ENCODE results near the gene SH3BP1.
"Not testable (repeated sequence)": the region's sequence is repeated elsewhere in the genome, so short reads cannot be mapped to it uniquely, and the experiment has no call there.

The SH3BP1 gene

DNA sequence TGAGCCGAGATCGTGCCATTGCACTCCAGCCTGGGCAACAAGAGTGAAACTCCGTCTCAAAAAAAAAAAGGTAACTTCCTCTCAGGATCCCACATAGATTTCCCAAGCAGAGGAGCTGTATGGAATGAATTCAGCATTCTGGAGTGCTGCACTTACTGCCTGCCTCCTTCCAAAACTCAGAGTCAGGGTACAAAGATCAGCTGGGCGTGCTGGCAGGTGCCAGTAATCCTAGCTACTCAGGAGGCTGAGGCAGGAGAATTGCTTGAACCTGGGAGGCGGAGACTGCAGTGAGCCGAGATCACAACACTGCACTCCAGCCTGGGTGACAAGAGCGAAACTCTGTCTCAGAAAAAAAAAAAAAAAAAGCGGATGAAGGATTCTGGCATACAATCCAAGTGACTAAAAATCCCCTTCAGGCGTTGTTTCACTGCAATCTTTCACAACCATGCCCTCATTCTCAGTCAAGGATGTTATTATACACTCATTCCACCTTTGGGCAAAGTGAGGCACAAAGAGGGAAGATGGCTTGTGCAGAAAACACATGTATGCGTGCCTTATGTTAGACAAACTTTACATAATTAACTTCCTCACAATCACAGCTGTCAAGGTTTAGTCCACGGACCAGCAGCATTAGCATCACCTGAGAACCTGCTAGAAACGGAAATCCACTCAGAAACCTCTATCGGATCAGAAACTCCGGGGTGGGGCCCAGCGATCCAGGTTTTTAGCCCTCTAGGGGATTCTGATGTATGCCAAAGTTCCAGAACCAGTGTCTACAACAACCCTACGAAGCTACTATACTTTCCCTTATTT is 45.5 kb downstream of the SH3BP1 start:
- no peak for DNase-seq

DNA sequence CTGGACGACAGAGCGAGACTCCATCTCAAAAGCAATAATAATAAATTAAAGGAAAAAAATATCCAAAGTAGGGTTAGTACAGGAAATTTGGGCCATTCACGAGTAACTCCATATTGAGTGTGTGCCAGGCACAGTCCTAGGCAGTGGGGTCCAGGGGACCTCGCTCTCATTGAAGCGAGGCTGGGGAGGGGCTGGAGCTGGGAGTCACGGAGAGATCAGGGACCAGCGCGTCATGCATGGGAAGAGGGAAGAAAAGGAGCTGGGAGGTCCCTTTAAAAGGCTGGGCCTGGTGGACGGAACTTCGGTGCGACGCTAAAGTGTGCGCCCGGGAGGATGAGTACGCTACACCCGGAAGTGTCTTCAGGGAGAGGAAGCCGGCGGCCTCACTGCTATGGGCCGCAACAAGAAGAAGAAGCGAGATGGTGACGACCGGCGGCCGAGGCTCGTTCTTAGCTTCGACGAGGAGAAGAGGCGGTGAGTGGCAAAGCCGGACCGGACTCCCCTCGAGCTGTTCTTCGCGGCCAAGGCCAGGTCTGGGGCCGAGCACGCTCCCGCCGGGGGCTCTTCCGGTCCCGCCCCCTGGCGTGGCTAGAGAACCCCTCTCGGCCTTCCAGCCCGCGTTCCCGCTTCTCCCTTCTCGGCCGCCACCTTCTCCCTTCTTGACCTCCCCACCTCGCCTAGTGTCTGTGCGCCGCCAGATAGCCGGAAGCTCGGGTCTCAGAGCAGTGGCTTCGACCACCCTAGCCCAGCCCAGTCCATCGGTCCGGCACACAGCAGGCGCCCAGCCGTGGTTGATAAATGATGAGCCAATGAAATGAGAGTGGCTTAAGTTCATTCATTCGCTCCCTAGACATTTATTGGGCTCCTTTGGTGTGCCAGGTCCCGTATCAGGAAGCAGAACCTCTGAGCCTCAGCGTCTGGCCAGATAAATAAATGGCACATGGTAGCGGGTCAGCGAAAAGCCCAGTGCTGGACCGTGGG is 46.8 kb downstream of the SH3BP1 start, which contains the start of gene NOL12:
Gene NOL12 (plus strand): TSS at position 342 of the 981 bp plus-strand sequence. CDS start 50 bp downstream, at position 392.
- peak; percentile 88 for DNase-seq

DNA sequence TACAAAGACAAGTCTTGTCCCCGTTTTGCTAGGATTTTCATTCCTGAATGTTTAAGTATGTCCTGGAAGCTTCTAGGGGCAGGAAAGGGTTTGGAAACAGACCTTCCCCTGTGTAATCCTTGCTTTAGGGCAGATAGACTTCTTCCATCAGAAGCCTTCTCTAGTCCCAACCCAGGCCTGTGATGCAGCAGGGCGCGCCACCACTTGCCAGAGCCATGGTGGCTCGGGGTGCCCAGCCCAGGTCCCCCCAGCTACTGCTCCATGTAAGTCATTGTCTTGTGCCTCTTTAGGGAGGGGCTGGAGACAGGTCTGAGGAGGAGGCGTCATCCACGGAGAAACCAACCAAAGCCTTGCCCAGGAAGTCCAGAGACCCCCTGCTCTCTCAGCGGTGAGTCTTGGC is 50.9 kb downstream of the SH3BP1 start:
- DNase-seq = no peak

DNA sequence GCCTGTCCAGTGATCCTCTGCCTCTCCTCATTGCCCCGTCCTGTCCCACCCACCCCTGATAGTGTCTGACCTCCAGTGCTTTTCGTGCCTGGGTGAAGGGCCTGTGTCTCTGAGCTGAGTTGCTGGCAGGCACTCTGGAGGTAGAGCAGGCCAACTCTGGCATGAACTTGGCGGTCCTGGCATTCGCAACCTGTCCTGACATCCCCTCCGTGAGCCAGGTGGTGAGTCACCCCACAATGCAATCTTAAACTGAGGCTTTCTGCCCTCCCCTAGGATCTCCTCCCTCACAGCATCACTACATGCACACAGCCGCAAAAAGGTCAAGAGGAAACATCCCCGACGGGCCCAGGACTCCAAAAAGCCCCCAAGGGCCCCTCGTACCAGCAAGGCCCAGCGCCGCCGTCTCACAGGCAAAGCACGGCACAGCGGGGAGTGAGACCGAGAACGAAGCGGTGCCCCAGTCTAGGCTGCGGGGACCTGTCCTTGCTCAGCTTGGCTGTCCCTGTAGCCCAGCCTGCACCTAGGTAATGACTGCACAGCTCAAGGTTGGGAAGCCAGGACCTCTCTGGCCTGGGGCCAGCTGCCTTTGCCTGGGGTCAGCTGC is 51.5 kb downstream of the SH3BP1 start:
- DNase-seq = no peak

DNA sequence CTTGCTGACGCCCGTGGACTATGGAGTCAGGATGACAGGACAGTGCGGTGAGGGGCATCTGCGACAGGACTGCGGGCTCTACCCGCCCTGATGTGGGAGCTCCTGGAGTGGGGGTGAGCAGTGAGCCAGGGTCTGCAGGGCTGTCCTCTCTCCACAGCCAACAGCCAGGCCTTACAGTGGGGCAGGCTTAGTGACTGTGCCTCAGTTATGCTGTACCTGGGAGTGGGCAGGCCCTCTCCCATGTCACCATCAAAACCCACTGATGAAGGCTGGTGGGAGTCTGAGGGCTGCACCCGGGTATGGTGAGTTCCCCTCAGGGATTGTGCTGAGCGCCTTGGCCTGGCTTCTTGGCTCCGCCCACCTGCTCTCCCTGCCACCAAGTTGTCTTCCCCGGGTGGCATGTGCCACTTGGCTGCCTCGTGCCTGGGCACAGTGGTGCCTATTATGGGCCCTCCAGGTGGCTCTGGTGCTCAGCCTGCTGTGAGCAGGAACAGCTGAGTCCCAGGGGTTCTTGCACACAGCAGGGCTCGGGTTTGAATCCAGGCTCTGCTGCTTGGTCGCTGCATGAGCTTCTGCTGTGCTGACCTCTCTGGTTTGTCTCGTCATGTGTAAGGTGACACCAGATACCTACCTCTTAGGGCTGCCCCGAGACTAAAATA is 53.3 kb downstream of the SH3BP1 start:
- DNase-seq = no peak

DNA sequence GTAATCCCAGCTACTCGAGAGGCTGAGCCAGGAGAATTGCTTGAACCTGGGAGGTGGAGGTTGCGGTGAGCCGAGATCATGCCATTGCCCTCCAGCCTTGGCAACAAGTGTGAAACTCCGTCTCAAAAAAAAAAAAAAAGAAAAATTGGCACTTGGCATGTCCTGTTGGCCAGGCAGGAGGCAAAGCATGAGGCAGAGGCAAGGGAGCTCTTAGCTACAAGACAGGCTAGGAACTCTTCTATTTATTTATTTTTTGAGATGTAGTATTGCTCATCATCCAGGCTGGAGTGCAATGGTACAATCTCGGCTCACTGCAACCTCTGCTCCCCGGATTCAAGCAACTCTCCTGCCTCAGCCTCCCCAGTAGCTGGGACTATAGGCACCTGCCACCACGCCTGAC is 54.7 kb downstream of the SH3BP1 start:
- not testable (repeated sequence) for DNase-seq

DNA sequence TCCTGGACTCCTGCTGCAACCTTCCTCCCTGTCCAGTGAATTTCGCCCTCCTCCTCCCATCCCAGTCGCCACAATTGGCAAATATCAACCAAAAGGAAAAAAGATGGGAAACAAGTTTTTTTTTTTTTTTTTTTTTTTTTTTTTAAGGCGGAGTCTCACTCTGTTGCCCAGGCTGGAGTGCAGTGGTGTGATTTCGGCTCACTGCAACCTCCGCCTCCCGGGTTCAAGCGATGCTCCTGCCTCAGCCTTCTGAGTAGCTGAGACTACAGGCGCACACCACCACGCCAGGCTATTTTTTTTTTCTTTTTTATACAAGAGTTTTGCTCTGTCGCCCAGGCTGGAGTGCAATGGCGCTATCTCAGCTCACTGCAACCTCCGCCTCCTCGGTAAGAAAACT is 56.8 kb downstream of the SH3BP1 start:
- not testable (repeated sequence) for DNase-seq

DNA sequence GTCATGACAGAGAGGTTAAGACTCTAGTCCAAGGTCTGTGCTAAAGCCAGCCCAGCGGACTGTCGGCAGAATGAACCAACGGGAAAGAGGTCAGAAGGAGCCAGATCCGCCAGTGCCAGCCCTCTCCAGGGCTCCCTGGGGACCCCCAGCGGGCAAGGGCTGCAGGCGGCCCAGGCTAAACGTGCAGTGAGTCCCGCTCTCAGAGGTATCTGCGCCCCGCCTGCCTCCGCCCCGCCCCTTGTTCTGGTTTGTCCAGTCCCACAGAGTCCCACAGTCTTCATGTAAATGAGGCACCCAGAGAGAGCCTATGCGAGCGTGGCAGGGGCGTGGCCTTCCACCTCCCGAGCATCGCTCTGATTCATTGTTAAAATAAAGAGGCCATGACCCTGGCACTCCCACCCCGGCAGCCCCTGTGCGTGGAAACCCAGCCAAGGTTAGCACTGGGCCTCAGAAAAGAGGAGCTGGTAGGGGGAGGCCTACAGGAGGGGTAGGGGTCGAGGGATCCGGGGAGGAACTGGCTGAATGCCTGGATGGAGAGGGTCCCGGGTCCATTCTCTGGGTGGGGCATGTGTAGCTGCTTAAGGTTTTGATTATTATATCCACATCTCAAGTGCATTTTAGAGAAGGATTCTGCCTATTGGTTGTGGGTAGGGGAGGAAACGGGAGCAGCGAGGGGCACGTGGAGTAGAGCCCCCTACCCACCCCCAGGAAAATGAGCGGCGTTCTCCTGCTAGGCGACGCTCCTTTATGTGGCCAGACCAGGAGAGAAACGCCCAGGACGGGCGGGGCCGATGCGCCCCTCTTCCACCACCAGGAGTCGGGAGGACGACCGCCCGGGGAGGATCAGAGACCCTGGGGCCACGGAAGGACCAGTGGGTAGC is 57.4 kb downstream of the SH3BP1 start, which contains the start of gene TRIOBP:
Gene TRIOBP (plus strand): TSS at position 392 of the 881 bp plus-strand sequence. CDS start 4,318 bp downstream, outside the sequence.
- peak; percentile 87 for DNase-seq

DNA sequence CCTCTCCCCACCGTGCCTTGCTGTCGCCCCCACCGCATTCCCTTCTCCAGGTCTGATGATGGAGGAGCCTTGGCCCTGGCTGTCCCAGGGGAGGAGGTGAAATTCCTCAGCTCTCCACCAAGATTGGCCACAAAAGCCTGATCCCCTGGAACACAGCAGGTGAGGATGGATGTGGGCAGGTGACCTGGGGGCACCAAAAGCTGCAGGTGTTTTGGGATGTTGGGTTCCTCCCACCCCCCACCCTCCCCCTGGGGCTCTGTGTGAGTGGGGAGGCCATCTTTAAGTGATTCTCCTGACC is 58.0 kb downstream of the SH3BP1 start:
- no peak for DNase-seq

DNA sequence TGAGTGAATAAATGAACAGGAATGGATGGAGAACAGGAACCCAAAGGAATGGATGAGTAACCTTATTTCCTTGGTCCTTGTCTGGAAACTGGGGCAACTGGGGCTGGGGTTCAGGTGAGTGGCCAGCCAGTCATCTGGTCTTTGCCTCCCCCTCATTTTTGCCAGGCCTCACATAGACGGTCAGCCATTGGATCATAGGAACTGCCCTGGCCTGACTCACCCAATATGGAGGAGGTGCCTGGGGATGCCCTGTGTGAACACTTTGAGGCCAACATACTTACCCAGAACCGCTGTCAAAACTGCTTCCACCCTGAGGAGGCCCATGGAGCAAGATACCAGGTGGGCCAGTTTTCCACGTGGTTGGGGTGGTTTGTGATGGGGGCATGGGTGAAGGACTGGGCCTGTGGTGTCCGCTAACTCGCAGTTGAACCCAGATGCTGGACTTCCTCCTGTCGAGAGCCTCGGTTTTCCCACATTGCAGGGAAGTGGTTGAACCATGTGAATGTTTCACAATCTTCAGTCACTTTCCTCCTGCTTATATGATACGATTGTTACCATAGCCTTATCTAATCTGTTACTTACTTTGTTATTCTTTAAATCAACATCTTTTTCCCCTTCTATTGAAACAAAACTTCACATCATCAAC is 61.8 kb downstream of the SH3BP1 start:
- DNase-seq = no peak

DNA sequence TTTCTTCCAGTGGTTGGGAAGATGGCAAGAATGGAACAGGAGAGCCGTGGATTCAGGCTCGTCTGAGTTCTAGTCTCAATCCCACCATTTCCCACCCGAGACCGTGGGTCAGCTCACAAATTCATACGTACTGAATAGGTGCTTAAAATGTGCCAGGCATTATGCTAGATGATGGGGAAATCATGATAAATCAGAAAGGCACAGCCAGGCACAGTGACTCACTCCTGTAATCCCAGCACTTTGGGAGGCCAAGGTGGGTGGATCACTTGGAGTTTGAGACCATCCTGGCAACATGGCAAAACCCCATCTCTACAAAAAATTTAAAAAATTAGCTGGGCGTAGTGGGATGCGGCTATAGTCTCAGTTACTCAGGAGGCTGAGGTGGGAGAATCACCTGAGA is 64.4 kb downstream of the SH3BP1 start:
- no peak for DNase-seq

DNA sequence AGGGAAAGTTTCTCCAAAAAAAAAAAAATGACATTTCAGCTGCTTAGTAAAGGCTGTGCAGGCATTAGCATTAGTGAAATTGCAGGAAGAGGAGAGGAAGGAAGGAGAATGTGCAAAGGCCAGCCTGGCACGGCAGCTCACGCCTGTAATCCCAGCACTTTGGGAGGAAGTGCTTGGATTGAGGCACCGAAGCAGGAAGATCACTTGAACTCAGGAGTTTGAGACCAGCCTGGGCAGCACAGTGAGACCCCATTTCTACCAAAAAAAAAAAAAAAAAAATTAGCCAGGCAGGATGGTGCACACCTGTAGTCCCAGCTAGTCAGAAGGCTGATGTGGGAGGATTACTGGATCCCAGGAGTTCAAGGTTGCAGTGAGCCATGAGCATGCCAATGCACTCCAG is 65.2 kb downstream of the SH3BP1 start:
- DNase-seq = no peak

DNA sequence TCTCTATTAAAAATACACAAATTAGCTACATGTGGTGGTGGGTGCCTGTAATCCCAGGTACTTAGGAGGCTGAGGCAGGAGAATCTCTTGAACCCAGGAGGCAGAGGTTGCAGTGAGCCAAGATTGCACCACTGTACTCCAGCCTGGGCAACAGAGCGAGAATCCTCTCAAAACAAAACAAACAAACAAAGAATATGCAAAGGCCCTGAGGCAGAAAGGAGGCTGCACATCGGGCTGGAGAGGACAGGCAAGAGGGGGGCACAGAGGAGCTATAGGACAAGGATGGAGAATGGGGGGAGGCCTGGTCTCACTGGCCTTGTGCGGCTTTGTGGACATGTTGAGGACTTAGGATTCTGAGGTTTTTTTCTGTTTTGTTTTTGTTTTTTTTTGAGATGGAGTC is 65.7 kb downstream of the SH3BP1 start:
- no peak for DNase-seq
